Measurements from ENCODE around the gene LONP1.

DNA sequence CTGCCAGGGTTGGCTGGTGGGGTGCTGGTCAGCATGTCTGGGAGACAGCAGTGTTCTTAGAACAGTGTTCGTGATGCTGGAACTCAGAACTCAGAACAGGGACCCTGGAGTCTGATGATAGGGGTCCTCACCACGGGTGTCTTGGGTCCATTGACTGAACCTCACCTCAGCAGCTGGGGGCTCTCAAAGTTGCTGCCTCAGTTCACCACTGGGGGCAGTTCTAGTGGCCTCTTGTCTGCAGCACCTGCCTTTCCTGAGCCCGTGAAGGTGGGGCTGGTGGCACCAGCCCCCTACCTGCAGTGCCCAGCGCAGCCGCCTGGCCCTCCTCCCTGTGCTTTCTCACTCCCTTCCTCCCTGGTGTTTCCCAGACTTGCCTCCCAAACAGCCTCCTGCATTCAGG is 68.6 kb downstream of the LONP1 start:
- TF ChIP-seq, protein P1, sequence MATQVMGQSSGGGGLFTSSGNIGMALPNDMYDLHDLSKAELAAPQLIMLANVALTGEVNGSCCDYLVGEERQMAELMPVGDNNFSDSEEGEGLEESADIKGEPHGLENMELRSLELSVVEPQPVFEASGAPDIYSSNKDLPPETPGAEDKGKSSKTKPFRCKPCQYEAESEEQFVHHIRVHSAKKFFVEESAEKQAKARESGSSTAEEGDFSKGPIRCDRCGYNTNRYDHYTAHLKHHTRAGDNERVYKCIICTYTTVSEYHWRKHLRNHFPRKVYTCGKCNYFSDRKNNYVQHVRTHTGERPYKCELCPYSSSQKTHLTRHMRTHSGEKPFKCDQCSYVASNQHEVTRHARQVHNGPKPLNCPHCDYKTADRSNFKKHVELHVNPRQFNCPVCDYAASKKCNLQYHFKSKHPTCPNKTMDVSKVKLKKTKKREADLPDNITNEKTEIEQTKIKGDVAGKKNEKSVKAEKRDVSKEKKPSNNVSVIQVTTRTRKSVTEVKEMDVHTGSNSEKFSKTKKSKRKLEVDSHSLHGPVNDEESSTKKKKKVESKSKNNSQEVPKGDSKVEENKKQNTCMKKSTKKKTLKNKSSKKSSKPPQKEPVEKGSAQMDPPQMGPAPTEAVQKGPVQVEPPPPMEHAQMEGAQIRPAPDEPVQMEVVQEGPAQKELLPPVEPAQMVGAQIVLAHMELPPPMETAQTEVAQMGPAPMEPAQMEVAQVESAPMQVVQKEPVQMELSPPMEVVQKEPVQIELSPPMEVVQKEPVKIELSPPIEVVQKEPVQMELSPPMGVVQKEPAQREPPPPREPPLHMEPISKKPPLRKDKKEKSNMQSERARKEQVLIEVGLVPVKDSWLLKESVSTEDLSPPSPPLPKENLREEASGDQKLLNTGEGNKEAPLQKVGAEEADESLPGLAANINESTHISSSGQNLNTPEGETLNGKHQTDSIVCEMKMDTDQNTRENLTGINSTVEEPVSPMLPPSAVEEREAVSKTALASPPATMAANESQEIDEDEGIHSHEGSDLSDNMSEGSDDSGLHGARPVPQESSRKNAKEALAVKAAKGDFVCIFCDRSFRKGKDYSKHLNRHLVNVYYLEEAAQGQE (IDR thresholded peaks at IDR 0.05): no peak
- TF ChIP-seq SP1 (IDR thresholded peaks at IDR 0.05): no peak
- TF ChIP-seq, protein P2, sequence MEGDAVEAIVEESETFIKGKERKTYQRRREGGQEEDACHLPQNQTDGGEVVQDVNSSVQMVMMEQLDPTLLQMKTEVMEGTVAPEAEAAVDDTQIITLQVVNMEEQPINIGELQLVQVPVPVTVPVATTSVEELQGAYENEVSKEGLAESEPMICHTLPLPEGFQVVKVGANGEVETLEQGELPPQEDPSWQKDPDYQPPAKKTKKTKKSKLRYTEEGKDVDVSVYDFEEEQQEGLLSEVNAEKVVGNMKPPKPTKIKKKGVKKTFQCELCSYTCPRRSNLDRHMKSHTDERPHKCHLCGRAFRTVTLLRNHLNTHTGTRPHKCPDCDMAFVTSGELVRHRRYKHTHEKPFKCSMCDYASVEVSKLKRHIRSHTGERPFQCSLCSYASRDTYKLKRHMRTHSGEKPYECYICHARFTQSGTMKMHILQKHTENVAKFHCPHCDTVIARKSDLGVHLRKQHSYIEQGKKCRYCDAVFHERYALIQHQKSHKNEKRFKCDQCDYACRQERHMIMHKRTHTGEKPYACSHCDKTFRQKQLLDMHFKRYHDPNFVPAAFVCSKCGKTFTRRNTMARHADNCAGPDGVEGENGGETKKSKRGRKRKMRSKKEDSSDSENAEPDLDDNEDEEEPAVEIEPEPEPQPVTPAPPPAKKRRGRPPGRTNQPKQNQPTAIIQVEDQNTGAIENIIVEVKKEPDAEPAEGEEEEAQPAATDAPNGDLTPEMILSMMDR (IDR thresholded peaks at IDR 0.05; ENCODE audit: low read depth, low read length, missing input control): no peak
- no peak for TF ChIP-seq RAD21 (IDR thresholded peaks at IDR 0.05)
- no peak for TF ChIP-seq TAF1 (conservative IDR thresholded peaks at IDR 0.05)
- TF ChIP-seq, protein P3, sequence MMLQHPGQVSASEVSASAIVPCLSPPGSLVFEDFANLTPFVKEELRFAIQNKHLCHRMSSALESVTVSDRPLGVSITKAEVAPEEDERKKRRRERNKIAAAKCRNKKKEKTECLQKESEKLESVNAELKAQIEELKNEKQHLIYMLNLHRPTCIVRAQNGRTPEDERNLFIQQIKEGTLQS (IDR thresholded peaks at IDR 0.05): no peak
- TF ChIP-seq EGR1 (IDR thresholded peaks at IDR 0.05; ENCODE audit: low read depth in 2 of 2): no peak
- TF ChIP-seq, protein P4, sequence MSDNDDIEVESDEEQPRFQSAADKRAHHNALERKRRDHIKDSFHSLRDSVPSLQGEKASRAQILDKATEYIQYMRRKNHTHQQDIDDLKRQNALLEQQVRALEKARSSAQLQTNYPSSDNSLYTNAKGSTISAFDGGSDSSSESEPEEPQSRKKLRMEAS (IDR thresholded peaks at IDR 0.05): no peak
- TF ChIP-seq GABPA (IDR thresholded peaks at IDR 0.05 in 1 of 2, conservative IDR thresholded peaks at IDR 0.05 in 1 of 2): no peak
- TF ChIP-seq, protein P5, sequence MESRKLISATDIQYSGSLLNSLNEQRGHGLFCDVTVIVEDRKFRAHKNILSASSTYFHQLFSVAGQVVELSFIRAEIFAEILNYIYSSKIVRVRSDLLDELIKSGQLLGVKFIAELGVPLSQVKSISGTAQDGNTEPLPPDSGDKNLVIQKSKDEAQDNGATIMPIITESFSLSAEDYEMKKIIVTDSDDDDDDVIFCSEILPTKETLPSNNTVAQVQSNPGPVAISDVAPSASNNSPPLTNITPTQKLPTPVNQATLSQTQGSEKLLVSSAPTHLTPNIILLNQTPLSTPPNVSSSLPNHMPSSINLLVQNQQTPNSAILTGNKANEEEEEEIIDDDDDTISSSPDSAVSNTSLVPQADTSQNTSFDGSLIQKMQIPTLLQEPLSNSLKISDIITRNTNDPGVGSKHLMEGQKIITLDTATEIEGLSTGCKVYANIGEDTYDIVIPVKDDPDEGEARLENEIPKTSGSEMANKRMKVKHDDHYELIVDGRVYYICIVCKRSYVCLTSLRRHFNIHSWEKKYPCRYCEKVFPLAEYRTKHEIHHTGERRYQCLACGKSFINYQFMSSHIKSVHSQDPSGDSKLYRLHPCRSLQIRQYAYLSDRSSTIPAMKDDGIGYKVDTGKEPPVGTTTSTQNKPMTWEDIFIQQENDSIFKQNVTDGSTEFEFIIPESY (IDR thresholded peaks at IDR 0.05): no peak
- TF ChIP-seq YY1 (IDR thresholded peaks at IDR 0.05): no peak

All from liver (tissue), 3 donors.